ENCODE data around the gene SERGEF. TPM values are rescaled to one million over a fixed set of nuclear protein-coding genes. Genes with fewer than 3 reads are reported as not detected.

The SERGEF gene
- total and polyA plus RNA-seq, 4 donors, result 20.2 to 85.0 (median 26.9) TPM

DNA sequence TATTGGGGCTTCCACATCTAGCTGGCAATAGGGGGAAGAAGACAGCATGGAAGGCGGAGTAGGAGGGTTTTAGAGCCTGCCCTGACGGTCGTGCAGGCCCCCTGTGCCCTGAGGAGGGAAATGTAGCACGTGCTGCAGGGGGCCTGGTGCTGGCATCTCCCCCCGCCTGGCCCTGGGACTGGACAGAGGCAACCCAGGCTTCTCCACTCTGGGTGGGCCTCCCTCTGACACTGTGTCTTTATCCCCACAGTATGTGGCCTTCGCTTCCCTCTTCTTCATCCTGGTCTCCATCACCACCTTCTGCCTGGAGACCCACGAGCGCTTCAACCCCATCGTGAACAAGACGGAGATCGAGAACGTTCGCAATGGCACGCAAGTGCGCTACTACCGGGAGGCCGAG lies 241.4 kb downstream of the SERGEF start:
- no peaks in the 10 kb centered on the region for H3K27me3 ChIP-seq (ENCODE audit: control insufficient read depth in 3 of 3, insufficient read depth in 3 of 3, low read length in 2 of 3)
- H3K4me1 ChIP-seq (ENCODE audit: control insufficient read depth in 5 of 5, insufficient read depth in 5 of 5, low read length in 5 of 5), result peaks cover 0 to 4% (median 0%) of the 10 kb centered on the region in 5 donors
- TF ChIP-seq, protein P1, sequence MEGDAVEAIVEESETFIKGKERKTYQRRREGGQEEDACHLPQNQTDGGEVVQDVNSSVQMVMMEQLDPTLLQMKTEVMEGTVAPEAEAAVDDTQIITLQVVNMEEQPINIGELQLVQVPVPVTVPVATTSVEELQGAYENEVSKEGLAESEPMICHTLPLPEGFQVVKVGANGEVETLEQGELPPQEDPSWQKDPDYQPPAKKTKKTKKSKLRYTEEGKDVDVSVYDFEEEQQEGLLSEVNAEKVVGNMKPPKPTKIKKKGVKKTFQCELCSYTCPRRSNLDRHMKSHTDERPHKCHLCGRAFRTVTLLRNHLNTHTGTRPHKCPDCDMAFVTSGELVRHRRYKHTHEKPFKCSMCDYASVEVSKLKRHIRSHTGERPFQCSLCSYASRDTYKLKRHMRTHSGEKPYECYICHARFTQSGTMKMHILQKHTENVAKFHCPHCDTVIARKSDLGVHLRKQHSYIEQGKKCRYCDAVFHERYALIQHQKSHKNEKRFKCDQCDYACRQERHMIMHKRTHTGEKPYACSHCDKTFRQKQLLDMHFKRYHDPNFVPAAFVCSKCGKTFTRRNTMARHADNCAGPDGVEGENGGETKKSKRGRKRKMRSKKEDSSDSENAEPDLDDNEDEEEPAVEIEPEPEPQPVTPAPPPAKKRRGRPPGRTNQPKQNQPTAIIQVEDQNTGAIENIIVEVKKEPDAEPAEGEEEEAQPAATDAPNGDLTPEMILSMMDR (IDR thresholded peaks at IDR 0.05; ENCODE audit: control extremely low read depth, extremely low read depth), result no peak
- DNase-seq, result no peak
- H3K9me3 ChIP-seq (ENCODE audit: control insufficient read depth in 4 of 4, insufficient read depth in 3 of 4, low read length in 3 of 4), result no peaks in the 10 kb centered on the region
- no peak for ATAC-seq (ENCODE audit: insufficient read depth, low FRiP score)
- 93 to 95% methylated on average over 17 of the region's 17 CpGs for WGBS, 2 donors
- no peak overlapping the region for H3K4me3 ChIP-seq
- no peaks in the 10 kb centered on the region for H3K36me3 ChIP-seq (ENCODE audit: control insufficient read depth in 4 of 4, insufficient read depth in 4 of 4, low read length in 4 of 4)
- H3K27ac ChIP-seq (ENCODE audit: low read depth in 1 of 2, low read length in 1 of 2), result no peak overlapping the region
- H3K9ac ChIP-seq (ENCODE audit: insufficient read depth in 1 of 2, low read length in 2 of 2), result no peak overlapping the region

DNA sequence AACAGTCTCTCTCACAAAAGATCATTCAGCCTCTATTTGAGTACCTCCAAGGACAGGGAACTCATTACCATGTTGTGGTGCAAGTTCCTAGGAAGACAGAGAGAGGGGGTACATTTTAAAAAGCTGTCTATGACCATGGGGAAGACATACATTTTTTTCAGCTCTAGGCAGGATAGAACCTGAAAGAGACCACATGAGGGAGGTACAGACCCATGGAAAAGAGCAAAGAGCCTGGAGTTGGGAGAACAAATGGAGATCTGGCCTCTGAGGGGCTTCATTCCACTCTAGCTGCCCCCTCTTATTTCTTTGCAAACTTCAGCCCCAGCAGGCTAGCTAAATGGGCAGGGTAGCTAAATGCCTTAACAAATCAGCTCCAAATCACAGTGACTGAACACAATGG lies 241.9 kb downstream of the SERGEF start:
- no peak overlapping the region for H3K27ac ChIP-seq (ENCODE audit: low read depth in 1 of 2, low read length in 1 of 2)
- no peak overlapping the region for H3K4me3 ChIP-seq
- no peaks in the 10 kb centered on the region for H3K9me3 ChIP-seq (ENCODE audit: control insufficient read depth in 4 of 4, insufficient read depth in 3 of 4, low read length in 3 of 4)
- TF ChIP-seq, protein P1 (IDR thresholded peaks at IDR 0.05; ENCODE audit: control extremely low read depth, extremely low read depth), result no peak
- ATAC-seq (ENCODE audit: insufficient read depth, low FRiP score) (no peak), DNase-seq (no peak)
- no peaks in the 10 kb centered on the region for H3K36me3 ChIP-seq (ENCODE audit: control insufficient read depth in 4 of 4, insufficient read depth in 4 of 4, low read length in 4 of 4)
- no peaks in the 10 kb centered on the region for H3K27me3 ChIP-seq (ENCODE audit: control insufficient read depth in 3 of 3, insufficient read depth in 3 of 3, low read length in 2 of 3)
- peaks cover 0 to 4% (median 0%) of the 10 kb centered on the region in 5 donors for H3K4me1 ChIP-seq (ENCODE audit: control insufficient read depth in 5 of 5, insufficient read depth in 5 of 5, low read length in 5 of 5)
- no peak overlapping the region for H3K9ac ChIP-seq (ENCODE audit: insufficient read depth in 1 of 2, low read length in 2 of 2)

- Histone ChIP-seq H3K4me1 (ENCODE audit: control insufficient read depth in 5 of 5, insufficient read depth in 5 of 5, low read length in 5 of 5) (peaks cover 0 to 4% (median 0%) of the 10 kb centered on the region in 5 donors), H3K36me3 (ENCODE audit: control insufficient read depth in 4 of 4, insufficient read depth in 4 of 4, low read length in 4 of 4) (no peaks in the 10 kb centered on the region), H3K27me3 (ENCODE audit: control insufficient read depth in 3 of 3, insufficient read depth in 3 of 3, low read length in 2 of 3) (no peaks in the 10 kb centered on the region), H3K27ac (ENCODE audit: low read depth in 1 of 2, low read length in 1 of 2) (no peak overlapping the region), H3K9me3 (ENCODE audit: control insufficient read depth in 4 of 4, insufficient read depth in 3 of 4, low read length in 3 of 4) (no peaks in the 10 kb centered on the region), H3K9ac (ENCODE audit: insufficient read depth in 1 of 2, low read length in 2 of 2) (no peak overlapping the region), H3K4me3 (no peak overlapping the region)
- TF ChIP-seq, protein P1 (IDR thresholded peaks at IDR 0.05; ENCODE audit: control extremely low read depth, extremely low read depth), result no peak
- ATAC-seq (ENCODE audit: insufficient read depth, low FRiP score), result no peak
- no peak for DNase-seq
- WGBS, 2 donors, result 70 to 84% methylated on average over 9 of the region's 9 CpGs
These were observed 242.7 kb downstream of the SERGEF start for GRCh38 chr11:17770048-17770652.

GRCh38 chr11:17769218-17769617 lies 243.6 kb downstream of the SERGEF start:
- WGBS, 2 donors, result 98 to 100% methylated on average over 1 of the region's 1 CpG
- TF ChIP-seq, protein P1 (IDR thresholded peaks at IDR 0.05; ENCODE audit: control extremely low read depth, extremely low read depth), result no peak
- Histone ChIP-seq H3K9me3 (ENCODE audit: control insufficient read depth in 4 of 4, insufficient read depth in 3 of 4, low read length in 3 of 4) (no peaks in the 10 kb centered on the region), H3K27ac (ENCODE audit: low read depth in 1 of 2, low read length in 1 of 2) (no peak overlapping the region), H3K4me3 (no peak overlapping the region), H3K9ac (ENCODE audit: insufficient read depth in 1 of 2, low read length in 2 of 2) (no peak overlapping the region), H3K27me3 (ENCODE audit: control insufficient read depth in 3 of 3, insufficient read depth in 3 of 3, low read length in 2 of 3) (no peaks in the 10 kb centered on the region), H3K4me1 (ENCODE audit: control insufficient read depth in 5 of 5, insufficient read depth in 5 of 5, low read length in 5 of 5) (peaks cover 0 to 4% (median 0%) of the 10 kb centered on the region in 5 donors), H3K36me3 (ENCODE audit: control insufficient read depth in 4 of 4, insufficient read depth in 4 of 4, low read length in 4 of 4) (no peaks in the 10 kb centered on the region)
- no peak for ATAC-seq (ENCODE audit: insufficient read depth, low FRiP score)
- DNase-seq, result no peak

Measured in lung (tissue), 12 donors.